HG02763 (cell line): Measurements from ENCODE around the gene NAGS.
"Not testable (repeated sequence)": the region's sequence is repeated elsewhere in the genome, so short reads cannot be mapped to it uniquely, and the experiment has no call there.

ENCODE experiments used
- ATAC-seq: cut with Tn5 transposase; IDR thresholded peaks from one replicate; pipeline ENCODE4 v1.9.1; 2021; ENCODE audit warnings: mild to moderate bottlenecking, moderate library complexity; ENCODE audit not compliant: unreplicated experiment

The NAGS gene

GRCh38 chr17:44004077-44004760 is at the start of gene NAGS:
Gene NAGS, plus strand, starts transcription at chr17:44004622. Its CDS starts 42 bp downstream, at chr17:44004664.
- no peak for ATAC-seq

GRCh38 chr17:43956222-43956621 is 48.2 kb upstream of the NAGS start:
- no peak for ATAC-seq

GRCh38 chr17:43958748-43959352 is 45.6 kb upstream of the NAGS start:
- ATAC-seq, result no peak

DNA sequence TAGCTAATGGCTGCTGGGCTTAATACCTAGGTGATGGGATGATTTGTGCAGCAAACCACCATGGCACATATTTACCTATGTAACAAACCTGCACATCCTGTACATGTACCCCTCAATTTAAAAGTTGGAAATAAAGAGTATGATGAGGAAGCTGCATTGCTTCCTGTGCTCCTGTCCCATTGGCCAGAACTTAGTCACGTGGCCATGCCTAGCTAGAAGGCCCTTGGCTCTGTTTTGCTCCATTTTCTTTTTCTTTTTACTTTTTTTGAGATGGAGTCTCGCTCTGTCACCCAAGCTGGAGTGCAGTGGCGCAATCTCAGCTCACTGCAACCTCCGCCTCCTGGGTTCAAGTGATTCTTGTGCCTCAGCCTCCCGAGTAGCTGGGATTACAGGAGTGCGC is 43.1 kb upstream of the NAGS start:
- not testable (repeated sequence) for ATAC-seq

DNA sequence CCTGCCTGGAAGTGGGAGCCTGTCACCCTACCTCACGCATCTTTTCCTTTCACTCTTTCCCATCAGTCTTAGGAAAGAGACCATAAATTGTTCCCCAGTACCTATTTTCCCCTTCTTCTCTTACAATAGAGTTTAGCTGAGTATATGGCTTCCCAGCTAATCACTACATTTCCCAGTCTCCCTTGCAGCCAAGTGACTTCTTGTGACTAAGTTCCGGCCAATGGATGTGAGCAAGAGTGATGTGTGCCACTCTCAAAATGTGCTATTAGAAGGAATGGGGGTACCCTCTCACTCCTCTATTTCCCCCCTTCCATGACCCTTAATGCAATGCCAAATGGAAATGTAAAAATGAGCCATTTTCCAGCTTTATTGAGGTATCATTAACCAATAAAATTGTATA is 42.5 kb upstream of the NAGS start:
- no peak for ATAC-seq

DNA sequence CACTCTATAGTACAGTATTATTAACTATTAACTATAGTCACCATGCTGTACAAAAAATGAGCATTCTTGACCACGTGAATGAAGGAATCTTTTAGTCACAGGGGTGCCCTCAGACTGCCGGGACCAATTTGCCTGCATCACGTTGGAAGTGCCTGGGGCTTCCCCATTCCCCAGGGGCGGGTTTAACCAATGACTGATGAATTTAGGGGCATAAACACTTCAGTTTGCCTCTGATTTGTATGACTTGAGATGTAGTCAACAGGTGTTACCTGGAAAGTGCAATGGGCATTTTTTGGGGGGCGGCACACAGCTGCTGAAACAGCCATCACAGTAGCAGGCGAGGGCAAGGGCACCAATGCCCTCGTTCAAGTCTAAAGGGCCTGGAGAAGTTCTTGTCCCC is 41.9 kb upstream of the NAGS start:
- ATAC-seq, result no peak

DNA sequence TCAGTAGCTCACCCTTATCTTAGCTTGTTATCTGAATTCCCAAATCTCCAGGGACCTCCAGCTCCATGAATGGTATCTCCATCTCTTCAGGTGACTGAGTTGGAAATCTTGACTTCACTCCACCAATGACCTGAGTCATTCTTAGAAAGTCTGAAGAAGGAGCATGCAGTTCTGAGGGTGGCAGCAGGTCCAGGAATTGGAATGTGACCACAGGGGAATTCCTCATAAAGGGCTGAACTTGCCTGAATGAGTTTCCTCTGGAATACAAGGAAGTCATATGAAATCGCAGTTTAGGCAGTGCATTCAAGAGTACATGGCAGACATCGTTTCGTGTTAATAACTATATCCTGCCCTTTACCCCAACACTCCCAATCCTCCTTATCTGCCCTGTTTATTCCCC is 38.1 kb upstream of the NAGS start:
- no peak for ATAC-seq

GRCh38 chr17:43967251-43967875 is 37.1 kb upstream of the NAGS start:
- no peak for ATAC-seq

DNA sequence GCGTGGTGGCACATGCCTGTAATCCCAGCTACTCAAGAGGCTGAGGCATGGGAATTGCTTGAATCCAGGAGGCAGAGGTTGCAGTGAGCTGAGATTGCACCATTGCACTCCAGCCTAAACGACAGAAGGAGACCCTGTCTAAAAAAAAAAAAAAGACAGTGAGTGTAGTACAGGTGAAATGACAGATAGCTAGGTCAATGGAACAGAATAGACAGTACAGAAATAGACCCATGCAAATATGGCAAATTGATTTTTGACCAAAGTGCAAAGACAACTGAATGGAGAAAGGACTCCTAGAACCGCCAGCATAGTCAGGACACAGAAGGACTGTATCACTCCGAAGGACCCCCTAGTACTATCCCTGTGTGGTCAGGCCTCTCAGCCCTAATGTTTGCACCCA is 34.1 kb upstream of the NAGS start:
- ATAC-seq, result no peak

GRCh38 chr17:43971436-43971835 is 33.0 kb upstream of the NAGS start:
- not testable (repeated sequence) for ATAC-seq

DNA sequence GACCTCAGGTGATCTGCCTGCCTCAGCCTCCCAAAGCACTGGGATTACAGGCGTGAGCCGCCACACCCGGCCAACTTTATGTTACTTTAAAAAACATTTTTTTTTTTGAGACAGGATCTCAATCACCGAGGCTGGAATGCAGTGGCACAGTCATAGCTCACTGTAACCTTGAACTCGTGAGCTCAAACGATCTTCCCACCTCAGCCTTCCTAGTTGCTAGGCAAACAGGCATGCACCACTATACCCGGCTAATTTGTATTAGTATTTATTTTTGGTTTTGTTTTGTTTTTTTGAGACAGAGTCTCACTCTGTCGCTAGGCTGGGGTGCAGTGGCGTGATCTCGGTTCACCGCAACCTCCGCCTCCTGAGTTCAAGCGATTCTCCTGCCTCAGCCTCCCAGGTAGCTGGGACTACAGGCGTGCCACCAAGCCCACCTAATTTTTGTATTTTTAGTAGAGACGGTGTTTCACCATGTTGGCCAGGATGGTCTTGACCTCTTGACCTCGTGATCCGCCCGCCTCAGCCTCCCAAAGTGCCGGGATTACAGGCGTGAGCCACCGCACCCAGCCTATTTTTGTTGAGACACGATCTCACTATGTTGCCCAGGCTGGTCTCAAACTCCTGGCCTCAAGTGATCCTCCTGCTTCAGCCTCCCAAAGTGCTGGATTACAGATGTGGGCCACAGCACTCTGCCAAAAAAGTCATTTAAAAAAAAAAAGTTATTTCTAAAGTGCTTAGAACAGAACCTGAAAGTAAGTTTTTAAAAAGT is 31.8 kb upstream of the NAGS start:
- ATAC-seq, result not testable (repeated sequence)

DNA sequence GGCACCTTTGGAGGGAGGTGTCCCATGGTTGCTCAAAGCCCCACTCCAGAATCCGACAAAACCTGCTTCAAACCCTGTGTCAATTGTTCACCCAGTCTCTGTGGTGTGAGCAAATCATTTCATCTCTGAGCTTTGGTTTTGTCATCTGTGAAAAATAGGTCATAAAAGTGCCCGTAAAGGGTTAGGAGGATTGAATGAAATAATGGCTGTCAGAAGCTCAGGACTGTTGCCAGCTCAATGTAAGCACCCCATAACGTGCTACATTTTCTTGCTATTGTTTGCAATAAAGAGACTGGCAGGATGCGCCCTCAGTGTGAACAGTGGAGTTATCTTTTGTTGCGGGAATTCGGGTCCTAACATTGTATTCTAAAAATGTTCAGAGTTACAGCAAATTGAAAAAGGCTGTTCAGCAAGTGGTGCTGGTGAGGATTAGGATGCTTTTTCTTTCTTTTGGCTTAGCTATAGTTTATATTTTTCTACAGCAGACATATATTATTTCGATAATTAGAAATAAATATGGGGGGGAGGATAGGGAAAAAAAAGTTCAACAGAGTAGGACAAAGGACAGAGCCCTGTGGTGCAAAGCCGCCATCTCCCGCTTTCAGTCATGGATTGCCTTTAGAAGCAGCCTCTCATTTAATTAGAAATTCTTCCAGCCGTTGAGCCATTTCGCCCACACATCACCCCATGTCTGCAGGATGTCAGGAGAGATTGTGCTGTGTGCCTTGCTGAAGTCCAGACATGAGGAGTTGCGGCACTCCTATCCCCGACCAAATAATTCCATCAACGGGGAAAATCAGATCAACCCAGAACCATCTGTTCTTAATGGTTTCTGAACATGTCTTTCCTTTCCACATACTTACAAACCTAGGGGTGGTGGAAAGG is 29.8 kb upstream of the NAGS start:
- no peak for ATAC-seq

GRCh38 chr17:43975898-43976297 is 28.5 kb upstream of the NAGS start:
- ATAC-seq, result no peak

DNA sequence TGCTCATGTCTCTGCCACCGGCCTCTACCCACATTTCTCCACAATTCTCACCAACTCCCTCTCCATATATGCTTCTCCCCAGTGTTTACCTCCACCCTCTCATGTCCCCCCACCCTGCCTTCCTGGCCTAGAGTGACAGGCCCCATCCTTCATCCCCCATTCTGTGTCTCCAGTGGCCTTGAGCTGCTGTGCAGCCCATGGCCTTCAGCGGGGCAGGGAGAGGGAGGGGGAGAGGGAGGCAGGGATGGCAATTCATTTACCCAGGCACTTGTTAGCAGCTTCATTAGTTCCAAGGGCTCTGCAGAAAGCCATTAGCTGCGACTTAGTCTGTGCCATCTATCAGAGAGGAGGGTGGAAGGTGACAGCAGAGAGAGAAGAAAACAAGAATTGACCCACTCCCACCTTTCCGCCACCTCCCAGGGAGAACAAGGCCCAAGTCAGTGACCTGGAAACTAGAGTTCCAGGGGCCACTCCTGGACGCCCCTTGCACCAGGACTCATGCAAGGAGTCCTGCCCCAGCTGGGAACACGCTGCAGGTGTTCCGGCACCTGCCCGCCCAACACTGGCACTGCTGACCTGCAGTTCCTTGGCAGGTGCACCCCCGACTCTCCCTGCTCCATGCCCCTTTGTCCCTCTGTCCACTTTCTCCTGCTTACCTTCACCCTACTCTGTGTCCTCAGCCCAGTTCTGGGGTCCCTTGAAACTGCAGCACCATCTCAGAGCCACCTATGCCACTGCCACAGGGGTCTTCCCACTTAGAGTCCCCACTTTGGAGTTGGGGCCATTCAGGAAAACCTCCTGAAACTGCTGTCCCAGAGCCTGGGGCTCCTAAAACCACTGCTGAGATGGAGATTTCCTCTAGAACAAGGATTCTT is 27.2 kb upstream of the NAGS start:
- ATAC-seq, result no peak

- no peak for ATAC-seq
These were observed 26.3 kb upstream of the NAGS start for GRCh38 chr17:43978078-43978477.

DNA sequence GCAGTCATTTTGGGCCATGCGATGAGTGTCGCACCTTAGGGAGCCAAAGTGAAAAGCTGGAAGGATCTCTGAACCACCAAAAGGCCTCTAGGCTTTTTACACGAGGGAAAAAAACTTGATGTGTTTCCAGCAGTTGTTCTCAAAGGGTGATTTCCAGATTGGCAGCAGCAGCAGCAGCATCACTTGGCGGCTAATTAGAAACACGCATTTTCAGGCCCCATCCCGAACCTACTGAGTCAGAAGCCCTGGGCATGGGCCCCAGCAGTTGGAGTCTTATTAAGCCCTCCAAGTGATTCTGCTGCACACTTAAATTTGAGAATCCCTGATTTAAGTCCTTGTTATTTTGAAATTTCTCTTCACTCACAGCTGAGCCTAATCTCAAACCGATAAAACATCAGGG is 25.4 kb upstream of the NAGS start:
- no peak for ATAC-seq

- ATAC-seq, result no peak
These were observed 24.8 kb upstream of the NAGS start for GRCh38 chr17:43979671-43980070.

GRCh38 chr17:43982171-43982570 is 22.3 kb upstream of the NAGS start:
- ATAC-seq, result no peak

DNA sequence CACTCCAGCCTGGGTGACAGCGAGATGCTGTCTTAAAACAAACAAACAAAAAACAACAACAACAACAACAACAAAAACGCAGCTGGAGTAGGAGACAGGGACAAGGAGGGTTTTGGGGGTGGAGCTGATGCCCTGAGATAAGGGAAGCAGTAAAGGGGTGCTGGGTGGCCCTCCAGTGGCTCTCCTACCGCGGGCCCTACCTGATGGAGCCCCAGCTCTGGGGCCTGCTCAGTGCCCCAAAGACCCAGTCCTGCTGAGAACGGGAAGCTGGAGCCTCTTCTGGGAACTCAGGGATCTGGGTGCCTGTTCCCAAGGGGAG is 21.3 kb upstream of the NAGS start:
- no peak for ATAC-seq
